Fibroblast of pulmonary artery (primary cell): Measurements from ENCODE around the gene SOX18.
A peak's percentile ranks its signal among the peaks of the same experiment; 100 is the strongest.

Experiments
- DNase-seq: peaks from one replicate; pipeline ENCODE4 v3.0.0-alpha.2; 2010; ENCODE audit warnings: low read depth
- H3K4me3 ChIP-seq: replicated peaks from 2 replicates; pipeline ENCODE4 v1.5.1; 2011; ENCODE audit warnings: low read depth, mild to moderate bottlenecking, control low read depth, low read length, moderate library complexity
- TF ChIP-seq, protein P1 (sequence below): IDR thresholded peaks from 2 replicates; pipeline ENCODE4 v1.5.1; 2011; ENCODE audit warnings: mild to moderate bottlenecking, control low read depth, low read length, inconsistent platforms; ENCODE audit errors: missing control alignments

Gene SOX18

DNA sequence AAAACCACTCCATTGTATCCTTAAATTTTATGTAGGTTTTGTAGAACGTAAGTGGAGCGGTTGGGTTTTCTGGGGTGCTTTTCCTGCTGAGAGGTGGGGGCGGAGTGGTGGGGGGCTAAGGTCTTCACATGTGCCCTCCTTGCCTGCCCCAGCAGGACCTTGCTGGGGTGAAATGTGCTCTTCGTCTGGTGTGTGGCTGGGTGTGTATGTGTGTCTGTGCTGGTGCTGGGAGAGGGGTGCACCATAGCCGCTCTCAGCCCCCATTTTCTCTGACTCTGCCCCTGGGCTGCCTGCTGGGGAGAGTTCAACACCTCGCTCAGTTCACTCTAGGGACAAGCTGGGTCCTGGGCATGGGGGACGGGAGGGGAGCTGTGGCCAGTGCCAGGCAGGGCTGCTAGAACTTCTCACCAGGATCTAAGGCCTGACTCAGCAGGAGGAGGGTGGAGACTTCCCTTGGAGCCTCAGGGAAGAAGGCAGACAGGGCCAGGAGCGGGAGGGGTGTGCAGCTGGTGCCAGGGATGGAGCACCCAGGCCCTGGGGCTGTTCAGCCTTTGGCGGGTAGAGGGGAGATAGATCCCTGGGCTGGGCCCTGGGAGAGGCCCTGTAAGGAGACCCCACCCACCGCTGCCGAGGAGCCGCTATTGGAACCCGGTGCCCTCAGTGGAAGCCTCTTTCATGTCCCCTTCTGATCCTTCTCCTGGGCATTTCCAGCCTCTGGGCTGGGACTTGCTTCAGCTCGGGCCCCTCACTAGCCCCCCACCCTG is 4.8 kb downstream of the SOX18 start:
- peak; percentile 57 for DNase-seq
- TF ChIP-seq, protein P1, sequence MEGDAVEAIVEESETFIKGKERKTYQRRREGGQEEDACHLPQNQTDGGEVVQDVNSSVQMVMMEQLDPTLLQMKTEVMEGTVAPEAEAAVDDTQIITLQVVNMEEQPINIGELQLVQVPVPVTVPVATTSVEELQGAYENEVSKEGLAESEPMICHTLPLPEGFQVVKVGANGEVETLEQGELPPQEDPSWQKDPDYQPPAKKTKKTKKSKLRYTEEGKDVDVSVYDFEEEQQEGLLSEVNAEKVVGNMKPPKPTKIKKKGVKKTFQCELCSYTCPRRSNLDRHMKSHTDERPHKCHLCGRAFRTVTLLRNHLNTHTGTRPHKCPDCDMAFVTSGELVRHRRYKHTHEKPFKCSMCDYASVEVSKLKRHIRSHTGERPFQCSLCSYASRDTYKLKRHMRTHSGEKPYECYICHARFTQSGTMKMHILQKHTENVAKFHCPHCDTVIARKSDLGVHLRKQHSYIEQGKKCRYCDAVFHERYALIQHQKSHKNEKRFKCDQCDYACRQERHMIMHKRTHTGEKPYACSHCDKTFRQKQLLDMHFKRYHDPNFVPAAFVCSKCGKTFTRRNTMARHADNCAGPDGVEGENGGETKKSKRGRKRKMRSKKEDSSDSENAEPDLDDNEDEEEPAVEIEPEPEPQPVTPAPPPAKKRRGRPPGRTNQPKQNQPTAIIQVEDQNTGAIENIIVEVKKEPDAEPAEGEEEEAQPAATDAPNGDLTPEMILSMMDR: no peak
- no peak overlapping the region for H3K4me3 ChIP-seq

DNA sequence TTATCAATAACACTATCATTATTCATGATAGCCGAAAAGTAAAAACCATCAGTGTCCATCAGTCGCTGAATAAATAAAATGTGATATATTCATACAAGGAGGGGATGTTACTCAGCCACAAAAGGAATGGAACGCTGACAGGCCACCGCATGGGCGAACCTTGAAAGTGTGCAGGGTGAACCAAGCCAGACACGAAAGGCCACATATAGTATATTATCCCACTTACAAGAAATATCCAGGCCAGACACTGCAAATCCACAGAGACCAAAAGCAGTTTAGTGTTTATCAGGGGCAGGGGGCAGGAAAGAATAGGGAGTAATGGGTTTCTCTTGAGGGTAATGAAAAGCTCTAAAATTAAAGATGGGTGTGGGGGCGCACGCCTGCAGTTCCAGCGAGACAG is 5.7 kb downstream of the SOX18 start:
- TF ChIP-seq, protein P1: no peak
- no peak for DNase-seq
- H3K4me3 ChIP-seq: no peak overlapping the region

DNA sequence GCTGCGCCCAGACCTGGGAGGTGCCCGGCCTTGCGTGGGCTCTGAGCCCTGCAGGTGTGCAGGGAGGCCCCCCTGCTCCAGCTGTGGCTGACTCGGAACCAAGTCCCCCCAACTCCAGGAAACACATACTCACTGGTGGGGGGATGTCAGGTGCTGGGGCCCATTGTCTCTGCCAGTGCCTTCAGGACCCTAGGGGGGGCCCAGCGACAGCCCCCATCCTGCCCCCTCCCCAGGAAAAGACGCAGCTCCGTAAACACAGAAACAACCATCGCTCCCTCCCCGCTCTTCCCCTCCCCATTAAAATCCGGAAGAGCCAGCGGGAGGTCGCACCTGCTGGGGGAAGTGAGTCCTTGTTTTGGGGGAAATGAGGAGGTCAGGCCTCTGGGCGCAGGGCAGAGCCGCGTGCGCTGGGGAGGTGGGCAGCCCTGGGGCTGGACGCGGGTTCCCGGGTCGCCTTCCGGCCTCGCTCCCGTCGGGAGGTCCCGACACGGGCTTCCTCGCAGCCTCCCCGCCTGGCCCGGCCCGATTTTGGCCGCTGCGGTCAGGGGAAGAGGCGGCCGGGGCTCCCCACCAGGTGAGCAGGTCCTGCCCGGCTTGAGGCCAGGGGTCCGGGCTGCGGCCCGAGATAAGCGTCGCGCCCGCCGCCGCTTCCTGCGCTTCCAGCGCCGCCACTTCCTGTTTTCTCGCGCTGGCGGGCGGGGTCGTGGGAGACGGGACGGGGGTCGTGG is 7.2 kb downstream of the SOX18 start:
- TF ChIP-seq, protein P1: no peak
- no peak for DNase-seq
- peak overlapping the region; percentile 30 for H3K4me3 ChIP-seq

DNA sequence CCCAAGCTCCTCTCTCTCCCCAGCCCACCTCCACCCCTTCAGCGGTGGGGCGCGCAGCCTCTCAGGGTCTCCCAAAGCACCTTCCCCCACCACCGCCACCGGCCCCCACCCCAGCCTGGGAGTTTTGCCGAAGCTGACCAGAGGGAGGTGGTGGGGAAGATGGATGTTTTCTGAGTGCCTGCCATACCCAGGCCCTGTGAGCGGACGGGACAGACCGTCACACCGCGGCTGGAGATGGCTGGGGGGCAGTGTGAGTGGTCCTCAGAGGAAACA is 7.7 kb downstream of the SOX18 start:
- no peak for DNase-seq

DNA sequence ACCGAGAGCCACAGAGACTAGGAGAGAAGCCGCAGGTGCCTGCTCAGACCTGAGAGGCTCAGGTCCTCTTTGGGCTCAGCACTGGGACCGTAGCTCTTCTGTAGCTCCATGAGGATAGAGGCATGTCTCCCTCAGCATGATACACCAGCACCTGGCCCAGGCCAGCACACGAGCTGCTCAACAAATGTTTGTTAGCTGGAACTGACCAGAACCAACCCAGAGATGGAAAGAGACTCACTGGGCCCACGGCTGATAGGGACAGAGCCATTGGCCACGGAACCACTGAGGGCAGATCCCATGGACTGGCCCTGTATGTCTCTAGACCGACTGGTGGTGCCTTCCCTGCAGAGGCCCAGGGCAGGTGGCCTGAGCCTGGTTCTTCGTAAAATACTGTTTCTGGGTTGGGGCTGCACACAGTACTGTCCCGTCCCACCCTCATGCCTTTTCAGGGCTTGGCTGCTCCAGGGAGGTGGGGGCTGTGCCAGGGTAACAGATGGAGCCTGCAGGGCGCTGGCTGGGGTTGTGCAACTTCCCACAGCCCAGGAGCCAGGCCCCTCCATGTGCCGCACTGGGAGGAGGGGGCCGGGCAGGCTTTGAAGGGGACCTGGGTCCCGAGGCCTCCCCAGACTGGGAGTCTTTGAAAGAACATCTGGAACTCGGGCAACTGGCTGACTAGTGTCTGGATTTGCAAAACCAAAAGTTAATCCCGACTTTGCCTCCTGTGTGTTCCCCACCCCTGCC is 8.2 kb downstream of the SOX18 start:
- DNase-seq: no peak
- no peak overlapping the region for H3K4me3 ChIP-seq
- TF ChIP-seq, protein P1: no peak

More for the DNA sequence above, 7.7 kb downstream of the SOX18 start:
- TF ChIP-seq, protein P1: no peak
- H3K4me3 ChIP-seq: no peak overlapping the region

DNA sequence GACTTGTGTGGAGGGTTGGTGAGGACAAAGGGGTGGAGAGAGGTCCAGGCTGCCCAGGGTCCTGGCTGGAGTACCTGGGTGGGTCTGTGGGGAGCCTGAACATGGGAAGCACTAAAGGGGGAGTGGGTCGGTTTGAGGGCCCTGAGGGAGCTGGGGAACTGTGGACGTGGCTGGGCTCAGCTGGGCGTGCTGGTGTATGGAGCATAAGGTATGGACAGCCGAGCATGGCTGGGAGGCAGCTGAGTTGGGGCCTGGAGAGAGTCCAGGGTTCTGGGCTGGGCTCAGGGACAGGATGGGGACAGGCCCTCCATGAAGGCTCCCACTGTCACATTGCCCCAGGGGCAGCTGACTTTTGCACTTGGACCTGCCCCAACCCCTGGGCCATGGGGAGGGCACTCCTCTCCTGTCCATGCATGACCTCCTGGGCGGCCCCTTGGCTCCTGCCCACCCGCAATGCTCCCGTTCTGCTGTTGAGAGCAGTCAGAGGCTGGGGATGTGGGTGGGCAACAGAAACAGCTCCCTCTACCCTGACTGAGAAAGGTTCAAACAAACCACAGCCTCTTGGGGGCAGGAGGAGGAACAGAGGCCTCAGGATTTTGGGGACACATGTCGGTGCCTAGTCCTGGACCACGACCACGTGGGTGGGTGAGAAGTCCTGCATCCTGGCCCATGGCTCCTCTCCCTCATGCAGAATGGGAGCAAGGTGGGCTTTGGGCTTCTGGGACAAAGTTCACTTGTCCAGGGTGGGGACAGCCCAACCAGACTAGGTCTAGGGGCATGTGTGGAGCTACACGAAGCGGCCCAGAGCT is 9.0 kb downstream of the SOX18 start:
- TF ChIP-seq, protein P1: no peak
- no peak overlapping the region for H3K4me3 ChIP-seq
- DNase-seq: no peak
